ENCODE data around the gene RAB11B.
A peak's percentile ranks its signal among the peaks of the same experiment; 100 is the strongest.
"Not testable (repeated sequence)": the region's sequence is repeated elsewhere in the genome, so short reads cannot be mapped to it uniquely, and the experiment has no call there.

RAB11B gene

GRCh38 chr19:8371011-8371804, 19.0 kb upstream of the RAB11B start:
- DNase-seq: no peak

DNA sequence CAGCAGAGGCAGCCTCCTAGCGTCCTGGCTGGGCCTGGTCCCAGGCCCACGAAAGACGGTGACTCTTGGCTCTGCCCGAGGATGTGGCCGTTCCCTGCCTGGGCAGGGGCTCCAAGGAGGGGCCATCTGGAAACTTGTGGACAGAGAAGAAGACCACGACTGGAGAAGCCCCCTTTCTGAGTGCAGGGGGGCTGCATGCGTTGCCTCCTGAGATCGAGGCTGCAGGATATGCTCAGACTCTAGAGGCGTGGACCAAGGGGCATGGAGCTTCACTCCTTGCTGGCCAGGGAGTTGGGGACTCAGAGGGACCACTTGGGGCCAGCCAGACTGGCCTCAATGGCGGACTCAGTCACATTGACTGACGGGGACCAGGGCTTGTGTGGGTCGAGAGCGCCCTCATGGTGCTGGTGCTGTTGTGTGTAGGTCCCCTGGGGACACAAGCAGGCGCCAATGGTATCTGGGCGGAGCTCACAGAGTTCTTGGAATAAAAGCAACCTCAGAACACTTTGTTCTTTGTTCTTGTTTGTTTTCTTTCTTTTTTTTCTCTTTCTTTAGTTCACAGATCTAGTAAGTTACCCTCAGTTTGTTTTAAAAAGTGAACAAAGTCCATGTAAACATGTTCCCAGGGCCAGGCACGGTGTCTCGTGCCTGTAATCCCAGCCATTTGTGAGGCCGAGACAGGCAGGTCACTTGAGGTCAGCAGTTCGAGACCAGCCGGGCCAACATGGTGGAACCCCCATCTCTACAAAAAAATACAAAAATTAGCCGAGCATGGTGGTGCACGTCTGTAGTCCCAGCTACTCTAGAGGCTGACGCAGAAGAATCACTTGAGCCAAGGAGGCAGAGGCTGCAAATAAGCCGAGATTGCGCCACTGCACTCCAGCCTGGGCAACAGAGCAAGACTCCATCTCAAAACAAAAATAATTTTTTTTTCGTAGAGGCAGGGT, 16.0 kb upstream of the RAB11B start:
- DNase-seq: no peak

- DNase-seq: not testable (repeated sequence)
These were observed 14.4 kb upstream of the RAB11B start for GRCh38 chr19:8375766-8376165.

DNA sequence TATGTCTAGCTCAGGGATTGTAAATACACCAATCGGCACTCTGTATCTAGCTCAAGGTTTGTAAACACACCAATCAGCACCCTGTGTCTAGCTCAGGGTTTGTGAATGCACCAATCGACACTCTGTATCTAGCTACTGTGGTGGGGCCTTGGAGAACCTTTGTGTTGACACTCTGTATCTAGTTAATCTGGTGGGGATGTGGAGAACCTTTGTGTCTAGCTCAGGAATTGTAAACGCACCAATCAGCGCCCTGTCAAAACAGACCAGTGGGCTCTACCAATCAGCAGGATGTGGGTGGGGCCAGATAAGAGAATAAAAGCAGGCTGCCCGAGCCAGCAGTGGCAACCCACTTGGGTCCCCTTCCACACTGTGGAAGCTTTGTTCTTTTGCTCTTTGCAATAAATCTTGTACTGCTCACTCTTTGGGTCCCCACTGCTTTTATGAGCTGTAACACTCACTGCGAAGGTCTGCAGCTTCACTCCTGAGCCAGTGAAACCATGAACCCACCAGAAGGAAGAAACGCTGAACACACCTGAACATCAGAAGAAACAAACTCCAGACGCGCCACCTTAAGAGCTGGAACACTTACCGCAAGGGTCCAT, 13.7 kb upstream of the RAB11B start:
- not testable (repeated sequence) for DNase-seq

DNA sequence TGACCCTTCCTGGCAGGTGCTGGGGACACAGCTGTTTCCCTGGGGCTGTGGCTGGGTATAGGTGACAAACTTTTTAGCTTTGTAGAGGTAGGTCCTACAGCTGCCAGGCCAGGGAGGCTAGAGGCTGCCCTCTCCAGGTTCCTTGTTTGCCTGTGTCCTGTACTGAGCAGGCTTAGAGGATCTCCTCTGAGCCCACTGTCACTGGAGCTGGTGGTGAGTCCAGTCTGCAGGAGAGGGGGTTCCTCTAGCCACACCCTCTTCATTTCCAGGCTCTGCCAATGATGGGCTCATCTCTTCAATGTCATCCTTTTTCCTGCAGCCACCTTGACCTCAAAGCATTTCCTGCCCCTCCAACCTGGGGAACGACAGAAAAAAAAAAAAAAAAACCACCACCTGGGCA, 12.6 kb upstream of the RAB11B start:
- DNase-seq: no peak

DNA sequence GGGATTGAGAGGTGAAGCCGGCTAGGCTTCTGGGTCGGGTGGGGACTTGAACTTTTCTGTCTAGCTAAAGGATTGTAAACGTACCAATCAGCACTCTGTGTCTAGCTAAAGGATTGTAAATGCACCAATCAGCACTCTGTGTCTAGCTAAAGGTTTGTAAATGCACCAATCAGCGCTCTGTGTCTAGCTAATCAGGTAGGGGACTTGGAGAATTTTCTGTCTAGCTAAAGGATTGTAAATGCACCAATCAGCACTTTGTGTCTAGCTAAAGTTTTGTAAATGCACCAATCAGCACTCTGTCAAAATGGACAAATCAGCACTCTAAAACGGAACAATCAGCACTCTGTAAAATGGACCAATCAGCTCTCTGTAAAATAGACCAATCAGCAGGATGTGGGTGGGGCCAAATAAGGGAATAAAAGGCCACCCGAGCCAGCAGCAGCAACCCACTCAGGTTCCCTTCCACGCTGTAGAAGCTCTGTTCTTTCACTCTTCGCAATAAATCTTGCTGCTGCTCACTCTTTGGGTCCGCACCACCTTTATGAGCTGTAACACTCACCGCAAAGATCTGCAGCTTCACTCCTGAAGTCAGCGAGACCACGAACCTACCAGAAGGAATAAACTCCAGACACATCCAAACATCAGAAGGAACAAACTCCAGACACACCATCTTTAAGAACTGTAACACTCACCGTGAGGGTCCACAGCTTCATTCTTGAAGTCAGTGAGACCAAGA, 10.8 kb upstream of the RAB11B start:
- DNase-seq: not testable (repeated sequence)

- not testable (repeated sequence) for DNase-seq
These were observed 5.6 kb upstream of the RAB11B start for GRCh38 chr19:8384569-8384968.

GRCh38 chr19:8385103-8385502, 5.1 kb upstream of the RAB11B start:
- DNase-seq: not testable (repeated sequence)

- DNase-seq: not testable (repeated sequence)
These were observed 4.6 kb upstream of the RAB11B start for GRCh38 chr19:8385566-8385965.

DNA sequence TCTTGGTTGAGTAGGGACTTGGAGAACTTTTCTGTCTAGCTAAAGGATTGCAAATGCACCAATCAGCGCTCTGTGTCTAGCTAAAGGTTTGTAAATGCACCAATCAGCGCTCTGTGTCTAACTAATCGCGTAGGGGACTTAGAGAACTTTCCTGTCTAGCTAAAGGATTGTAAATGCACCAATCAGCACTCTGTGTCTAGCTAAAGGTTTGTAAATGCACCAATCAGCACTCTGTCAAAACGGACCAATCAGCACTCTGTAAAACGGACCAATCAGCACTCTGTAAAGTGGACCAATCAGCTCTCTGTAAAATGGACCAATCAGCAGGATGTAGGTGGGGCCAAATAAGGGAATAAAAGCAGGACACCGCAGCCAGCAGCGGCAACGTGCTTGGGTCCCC, 3.7 kb upstream of the RAB11B start:
- not testable (repeated sequence) for DNase-seq

DNA sequence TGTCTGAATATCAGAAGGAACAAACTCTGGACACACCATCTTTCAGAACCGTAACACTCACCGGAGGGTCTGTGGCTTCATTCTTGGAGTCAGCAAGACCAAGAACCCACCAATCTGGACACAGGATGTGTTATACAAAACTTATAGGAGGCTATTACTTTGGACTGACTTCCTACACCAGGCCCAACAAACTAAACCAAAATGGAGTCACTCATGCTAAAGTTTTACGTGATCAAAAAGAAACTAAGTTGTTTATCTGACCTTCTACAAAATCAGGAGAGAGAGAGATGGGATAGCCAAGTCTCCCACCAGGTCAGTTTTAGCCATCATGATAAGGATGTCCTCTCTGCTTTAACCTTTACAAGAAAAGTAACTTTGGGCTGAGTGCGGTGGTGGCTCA, 3.2 kb upstream of the RAB11B start:
- no peak for DNase-seq

DNA sequence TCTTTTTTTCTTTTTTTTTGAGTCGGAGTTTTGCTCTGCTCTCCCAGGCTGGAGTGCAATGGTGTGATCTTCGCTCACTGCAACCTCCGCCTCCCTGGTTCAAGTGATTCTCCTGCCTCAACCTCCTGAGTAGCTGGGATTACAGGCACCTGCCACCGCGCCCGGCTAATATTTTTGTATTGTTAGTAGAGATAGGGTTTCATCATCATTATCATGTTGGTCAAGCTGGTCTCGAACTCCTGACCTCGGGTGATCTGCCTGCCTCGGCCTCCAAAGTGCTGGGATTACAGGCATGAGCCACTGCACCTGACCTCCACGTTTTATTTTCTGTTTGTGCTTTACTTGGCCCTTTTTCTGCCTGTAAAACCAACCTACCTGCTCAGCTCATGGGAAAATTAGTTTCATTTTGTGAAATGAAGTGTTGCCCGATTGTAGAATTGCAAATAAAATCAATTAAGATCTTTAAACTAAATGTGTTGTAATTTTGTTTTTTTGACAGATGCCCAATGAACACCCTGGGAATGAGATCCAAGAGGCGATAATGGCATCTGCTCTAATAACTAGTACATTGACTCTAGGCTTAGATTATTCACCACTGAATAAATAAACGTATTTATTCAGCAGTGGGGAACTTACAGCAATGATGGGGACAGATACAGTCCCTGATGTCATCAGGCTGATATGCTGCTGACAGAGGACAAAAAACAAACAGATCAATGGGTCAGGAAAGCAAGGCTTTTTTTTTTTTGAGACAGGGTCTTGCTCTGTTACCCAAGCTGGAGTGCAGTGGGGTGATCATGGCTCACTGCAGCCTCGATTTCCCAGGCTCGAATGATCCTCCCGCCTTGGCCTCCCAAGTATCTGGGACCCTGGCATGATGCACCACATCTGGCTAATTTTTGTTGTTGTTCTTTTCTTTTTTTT, 2.2 kb upstream of the RAB11B start:
- DNase-seq: peak; percentile 76

- no peak for DNase-seq
These were observed 1.6 kb upstream of the RAB11B start for GRCh38 chr19:8388612-8388958.

DNA sequence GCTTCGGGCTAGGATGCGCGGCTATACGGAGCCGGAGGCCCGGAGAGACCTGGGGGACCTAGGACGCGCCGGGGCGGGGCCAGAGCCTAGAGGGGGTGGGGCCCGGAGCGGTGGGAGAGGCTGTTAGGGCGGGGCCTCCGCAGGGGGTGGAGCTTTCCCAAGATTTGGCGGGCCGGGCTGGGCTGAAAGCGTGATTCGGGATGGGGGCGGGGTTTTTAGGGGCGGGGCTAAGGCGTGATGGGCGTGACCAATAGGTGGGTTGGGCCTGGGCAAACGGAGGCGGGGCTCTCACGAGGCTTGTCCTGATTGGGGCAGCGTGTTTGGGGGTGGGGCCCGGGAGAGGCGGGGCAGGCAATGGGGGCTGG, 439 bp downstream of the RAB11B start:
- peak; percentile 46 for DNase-seq

DNA sequence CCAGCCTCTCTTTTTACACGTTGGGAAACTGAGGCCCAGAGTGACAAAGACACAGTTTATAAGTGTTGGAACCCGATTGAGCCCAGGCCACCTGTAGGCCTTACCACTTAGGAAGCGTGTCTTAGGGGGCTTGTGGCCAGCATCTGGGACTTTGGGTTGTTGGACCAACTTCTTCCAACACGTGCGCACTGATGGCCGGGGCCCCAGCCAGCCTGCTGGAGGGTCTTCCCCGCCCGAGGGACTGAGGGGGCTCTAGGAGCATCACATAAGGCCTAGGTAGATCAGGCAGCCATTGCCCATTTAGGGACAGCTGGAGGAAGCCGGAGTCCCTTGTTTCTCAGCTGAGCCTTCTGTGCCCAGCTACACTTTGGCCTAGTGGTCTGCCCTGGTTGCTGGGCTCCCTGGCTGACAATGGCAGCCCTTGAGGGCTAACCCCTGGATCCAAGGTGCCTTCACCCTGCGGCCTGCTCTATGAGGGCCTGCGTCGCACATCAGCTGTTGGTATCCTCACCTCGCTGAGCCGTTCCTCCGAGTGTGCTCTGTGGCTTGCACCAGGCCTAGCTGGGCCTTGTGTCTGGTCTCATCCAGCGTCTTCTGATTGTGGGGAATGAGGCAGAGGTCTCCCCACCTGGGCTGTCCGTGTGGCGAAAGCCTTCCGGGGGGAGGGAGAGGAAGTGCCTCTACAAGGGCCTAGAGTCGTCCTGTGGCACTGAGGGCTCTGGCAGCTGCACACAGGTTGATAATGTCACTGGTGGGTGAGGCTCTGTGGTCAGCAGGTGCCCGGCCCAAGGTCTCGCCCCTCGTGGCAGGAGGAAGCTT, 1.2 kb downstream of the RAB11B start:
- DNase-seq: no peak

GRCh38 chr19:8392017-8392591, 1.9 kb downstream of the RAB11B start:
- DNase-seq: no peak

DNA sequence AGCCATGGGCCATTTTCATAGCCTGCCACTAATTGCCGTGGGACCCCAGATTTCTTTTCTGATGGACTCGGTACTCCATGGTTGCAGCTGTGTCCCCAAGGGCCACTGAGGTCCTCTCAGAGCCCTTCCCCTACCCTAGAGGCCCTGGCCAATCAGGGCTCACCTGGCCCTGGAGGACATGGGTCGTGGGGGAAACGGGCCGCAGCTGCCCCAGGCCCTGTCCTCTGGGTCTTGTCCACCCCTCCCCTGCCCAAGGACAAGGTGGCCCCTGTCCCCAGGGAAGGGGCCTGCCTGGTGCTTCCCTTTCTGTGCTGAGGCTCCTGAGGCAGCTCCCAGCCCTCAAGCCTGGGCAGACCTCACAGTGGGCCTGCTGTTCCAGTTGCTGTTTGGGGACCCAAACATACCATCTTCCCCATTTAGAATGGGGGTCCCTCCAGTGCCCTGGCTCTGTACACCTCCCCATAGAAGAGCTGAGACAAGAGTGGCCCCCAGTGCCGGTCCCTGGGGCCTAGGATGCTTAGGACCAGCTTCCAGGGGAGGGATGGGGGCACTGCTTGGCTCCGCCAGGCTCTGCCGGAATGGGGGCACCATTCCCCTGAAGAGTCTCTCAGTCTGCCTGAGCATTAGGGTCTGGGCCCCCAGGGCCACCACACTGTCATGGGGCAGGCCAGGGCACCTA, 3.2 kb downstream of the RAB11B start:
- DNase-seq: no peak

DNA sequence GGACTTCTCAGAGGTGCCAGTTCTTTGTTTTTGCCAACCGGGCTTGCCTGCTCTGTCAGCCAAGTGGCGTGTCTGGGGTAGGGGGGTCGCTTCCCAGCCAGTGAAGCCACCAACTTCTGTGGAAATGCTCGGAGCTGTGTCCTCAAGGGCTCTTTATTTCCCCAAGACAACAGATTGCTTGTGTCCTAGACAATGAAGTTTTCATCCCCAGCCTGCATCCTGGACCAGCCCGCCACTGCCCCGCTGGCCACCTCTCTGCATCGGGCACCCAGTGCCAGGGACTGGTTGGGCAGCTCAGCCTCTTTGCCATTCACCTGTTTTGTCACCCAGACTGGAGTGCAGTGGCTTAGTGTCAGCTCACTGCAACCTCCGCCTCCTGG, 3.7 kb downstream of the RAB11B start:
- no peak for DNase-seq

- no peak for DNase-seq
These were observed 5.5 kb downstream of the RAB11B start for GRCh38 chr19:8395621-8396082.

- no peak for DNase-seq
These were observed 6.0 kb downstream of the RAB11B start for GRCh38 chr19:8396185-8396562.

Data from SHP77 treated with DMSO at 0.1 percent for 48 hours (cell line).